HG03460 (cell line): ENCODE measurements around the gene NCR1.
"Not testable (repeated sequence)": the region's sequence is repeated elsewhere in the genome, so short reads cannot be mapped to it uniquely, and the experiment has no call there.

ENCODE experiments used
- ATAC-seq: cut with Tn5 transposase; IDR thresholded peaks from one replicate; pipeline ENCODE4 v1.9.1; 2021; ENCODE audit not compliant: unreplicated experiment

NCR1 gene, protein sequence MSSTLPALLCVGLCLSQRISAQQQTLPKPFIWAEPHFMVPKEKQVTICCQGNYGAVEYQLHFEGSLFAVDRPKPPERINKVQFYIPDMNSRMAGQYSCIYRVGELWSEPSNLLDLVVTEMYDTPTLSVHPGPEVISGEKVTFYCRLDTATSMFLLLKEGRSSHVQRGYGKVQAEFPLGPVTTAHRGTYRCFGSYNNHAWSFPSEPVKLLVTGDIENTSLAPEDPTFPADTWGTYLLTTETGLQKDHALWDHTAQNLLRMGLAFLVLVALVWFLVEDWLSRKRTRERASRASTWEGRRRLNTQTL

GRCh38 chr19:54905803-54906511, at the start of gene NCR1:
NCR1 (plus strand) TSS chr19:54906148; CDS start chr19:54906188, 40 bp downstream.
- no peak for ATAC-seq

- not testable (repeated sequence) for ATAC-seq
Observed at GRCh38 chr19:54858476-54858875, 47.5 kb upstream of the NCR1 start.

DNA sequence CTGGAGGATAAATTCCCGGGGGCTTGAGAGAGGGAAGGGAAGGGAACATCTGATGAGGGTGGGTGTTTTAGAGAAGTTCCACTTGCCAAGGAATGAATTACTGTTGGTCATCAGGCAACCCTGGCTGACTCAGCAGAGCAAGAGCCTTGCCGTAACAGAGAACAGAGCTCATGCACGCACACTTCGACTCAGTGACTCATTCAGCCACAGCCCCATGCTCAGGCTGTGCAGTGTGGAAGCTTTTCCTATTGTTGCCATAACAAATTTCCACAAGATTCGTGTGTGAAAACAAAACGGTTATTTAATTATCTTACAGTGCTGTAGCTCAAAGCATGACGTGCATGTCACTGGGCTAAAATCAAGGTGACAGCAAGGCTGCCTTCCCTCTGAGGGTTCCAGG, 46.5 kb upstream of the NCR1 start:
- not testable (repeated sequence) for ATAC-seq

DNA sequence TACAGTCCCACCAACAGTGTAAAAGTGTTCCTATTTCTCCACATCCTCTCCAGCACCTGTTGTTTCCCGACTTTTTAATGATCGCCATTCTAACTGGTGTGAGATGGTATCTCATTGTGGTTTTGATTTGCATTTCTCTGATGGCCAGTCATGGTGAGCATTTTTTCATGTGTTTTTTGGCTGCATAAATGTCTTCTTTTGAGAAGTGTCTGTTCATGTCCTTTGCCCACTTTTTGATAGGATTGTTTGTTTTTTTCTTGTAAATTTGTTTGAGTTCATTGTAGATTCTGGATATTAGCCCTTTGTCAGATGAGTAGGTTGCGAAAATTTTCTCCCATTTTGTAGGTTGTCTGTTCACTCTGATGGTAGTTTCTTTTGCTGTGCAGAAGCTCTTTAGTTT, 42.5 kb upstream of the NCR1 start:
- not testable (repeated sequence) for ATAC-seq

- ATAC-seq: no peak
Observed at GRCh38 chr19:54871696-54872095, 34.3 kb upstream of the NCR1 start.

- ATAC-seq: no peak
Observed at GRCh38 chr19:54873990-54874389, 32.0 kb upstream of the NCR1 start, which contains the start of gene FCAR. FCAR (plus strand) TSS chr19:54874235; CDS start chr19:54874290, 55 bp downstream.

- ATAC-seq: no peak
Observed at GRCh38 chr19:54875506-54875905, 30.4 kb upstream of the NCR1 start.

- ATAC-seq: no peak
Observed at GRCh38 chr19:54877471-54877870, 28.5 kb upstream of the NCR1 start.

GRCh38 chr19:54881884-54882283, 24.1 kb upstream of the NCR1 start:
- ATAC-seq: no peak

DNA sequence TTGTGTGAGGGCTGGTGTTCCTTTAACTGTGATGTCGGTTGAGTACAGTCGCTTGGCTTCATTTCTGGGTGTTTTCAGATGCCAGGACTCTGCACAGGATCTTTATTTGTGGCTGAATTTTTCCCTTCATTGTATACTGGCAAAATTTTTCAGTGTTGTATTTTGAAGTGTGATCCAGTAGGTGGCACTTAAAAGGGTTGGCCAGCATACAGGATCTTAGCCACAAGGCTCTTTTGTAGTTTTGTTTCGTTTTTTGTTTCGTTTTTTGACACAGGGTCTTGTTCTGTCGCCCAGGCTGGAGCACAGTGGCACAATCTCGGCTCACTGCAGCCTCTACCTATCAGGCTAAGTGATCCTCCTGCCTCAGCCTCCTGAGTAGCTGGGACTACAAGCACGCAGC, 23.2 kb upstream of the NCR1 start:
- ATAC-seq: no peak

GRCh38 chr19:54883228-54883627, 22.7 kb upstream of the NCR1 start:
- ATAC-seq: no peak

DNA sequence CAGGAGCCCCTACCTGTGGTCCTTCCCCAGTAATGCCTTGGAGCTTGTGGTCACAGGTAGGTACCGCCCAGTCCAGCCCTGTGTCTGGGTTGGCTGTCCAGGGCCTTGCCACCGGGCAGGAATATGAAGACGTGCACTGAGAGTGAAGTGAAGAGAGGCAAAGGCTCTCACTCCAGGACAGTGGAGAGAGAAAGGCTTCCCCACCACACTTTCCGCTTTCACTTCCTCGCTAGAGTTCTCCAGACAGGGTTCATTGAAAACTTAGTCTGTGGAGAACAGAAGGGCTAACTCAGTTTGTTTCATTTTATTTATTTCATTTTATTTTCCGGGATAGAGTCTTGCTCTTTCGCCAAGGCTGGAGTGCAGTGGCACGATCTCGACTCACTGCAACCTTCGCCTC, 17.7 kb upstream of the NCR1 start:
- ATAC-seq: no peak

DNA sequence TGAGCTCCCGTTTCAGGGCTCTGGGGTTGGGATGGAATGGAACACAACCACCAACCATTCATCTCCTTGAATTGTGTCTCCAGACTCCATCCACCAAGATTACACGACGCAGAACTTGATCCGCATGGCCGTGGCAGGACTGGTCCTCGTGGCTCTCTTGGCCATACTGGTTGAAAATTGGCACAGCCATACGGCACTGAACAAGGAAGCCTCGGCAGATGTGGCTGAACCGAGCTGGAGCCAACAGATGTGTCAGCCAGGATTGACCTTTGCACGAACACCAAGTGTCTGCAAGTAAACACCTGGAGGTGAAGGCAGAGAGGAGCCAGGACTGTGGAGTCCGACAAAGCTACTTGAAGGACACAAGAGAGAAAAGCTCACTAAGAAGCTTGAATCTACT, 16.4 kb upstream of the NCR1 start:
- no peak for ATAC-seq

DNA sequence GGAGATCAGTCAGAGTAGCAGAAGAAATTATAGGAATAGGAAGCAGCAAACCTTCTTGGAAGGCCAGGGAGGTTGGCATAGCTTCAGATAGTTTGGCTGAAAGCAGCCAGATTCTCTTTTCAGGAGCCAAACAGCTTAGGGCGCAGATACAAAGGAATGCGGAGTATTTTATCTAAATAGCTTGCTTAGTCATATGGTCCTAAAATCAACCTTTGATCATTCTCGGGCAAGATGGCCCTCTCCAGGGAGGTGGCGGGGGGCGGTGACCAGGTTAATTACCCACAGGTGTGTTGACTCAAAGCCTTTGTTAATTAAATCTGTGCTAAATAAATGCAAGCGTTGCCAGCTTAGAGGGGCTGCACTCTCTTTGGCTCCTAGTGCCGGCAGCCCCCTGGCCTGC, 12.5 kb upstream of the NCR1 start:
- ATAC-seq: no peak

DNA sequence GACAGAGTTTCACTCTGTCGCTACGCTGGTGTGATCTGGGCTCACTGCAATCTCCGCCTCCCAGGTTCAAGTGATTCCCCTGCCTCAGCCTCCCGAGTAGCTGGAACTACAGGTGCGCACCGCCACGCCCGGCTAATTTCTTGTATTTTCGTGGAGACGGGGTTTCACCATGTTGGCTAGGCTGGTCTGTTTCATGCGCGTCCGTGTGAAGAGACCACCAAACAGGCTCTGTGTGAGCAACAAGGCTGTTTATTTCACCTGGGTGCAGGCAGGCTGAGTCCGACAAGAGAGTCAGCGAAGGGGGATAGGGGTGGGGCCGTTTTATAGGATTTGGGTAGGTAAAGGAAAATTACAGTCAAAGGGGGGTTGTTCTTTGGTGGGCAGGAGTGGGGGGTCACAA, 11.8 kb upstream of the NCR1 start:
- ATAC-seq: not testable (repeated sequence)

DNA sequence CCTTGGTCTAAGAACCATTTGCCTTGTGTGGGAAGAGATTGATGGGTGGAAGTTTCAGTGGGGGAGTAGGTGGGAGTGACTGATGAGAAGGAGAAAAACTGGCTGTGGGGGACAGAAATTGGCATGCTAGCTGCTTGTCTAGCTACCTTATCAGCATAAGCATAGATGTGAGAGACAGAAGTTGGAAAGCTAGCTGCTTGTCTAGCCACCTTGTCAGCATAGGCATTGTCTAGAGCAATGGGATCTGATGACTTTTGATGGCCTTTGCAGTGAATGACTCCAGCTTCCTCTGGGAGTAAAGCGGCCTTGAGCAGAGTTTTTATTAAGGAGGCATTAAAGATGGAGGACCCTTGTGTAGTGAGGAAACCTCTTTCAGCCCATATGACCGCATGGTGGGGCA, 9.9 kb upstream of the NCR1 start:
- ATAC-seq: no peak

DNA sequence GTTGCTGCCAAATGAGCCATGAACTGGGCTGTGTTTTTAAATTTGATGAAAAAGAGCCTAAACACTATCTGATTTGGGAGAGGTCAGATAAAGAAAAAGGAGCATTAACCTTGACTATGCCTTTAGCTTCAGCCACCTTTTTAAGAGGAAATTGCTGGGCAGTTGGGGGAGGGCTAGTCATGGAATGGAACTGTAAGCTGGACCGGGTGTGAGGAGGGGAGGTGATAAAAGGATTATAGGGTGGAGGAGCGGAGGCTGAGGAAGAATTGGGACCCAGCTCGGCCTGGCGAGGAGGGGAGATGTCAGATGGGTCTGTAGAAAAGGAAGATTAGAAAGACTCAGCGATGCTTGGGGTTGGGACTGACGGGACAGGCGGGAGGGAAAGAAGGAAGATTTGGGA, 7.3 kb upstream of the NCR1 start:
- not testable (repeated sequence) for ATAC-seq

GRCh38 chr19:54899646-54900045, 6.3 kb upstream of the NCR1 start:
- ATAC-seq: not testable (repeated sequence)

DNA sequence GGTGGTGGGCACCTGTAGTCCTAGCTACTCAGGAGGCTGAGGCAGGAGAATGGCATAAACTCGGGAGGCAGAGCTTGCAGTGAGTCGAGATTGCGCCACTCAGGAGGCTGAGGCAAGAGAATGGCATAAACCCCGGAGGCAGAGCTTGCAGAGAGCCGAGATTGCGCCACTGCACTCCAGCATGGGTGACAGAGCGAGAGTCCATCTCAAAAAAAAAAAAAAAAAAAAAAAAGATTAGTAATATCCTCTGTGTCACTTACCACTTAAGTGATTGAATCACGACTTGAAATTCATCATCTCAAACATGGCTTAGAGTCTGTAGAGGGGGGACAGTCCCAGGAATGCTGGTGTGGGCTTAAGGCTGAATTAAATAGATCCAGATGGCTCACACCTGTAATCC, 4.8 kb upstream of the NCR1 start:
- ATAC-seq: not testable (repeated sequence)

DNA sequence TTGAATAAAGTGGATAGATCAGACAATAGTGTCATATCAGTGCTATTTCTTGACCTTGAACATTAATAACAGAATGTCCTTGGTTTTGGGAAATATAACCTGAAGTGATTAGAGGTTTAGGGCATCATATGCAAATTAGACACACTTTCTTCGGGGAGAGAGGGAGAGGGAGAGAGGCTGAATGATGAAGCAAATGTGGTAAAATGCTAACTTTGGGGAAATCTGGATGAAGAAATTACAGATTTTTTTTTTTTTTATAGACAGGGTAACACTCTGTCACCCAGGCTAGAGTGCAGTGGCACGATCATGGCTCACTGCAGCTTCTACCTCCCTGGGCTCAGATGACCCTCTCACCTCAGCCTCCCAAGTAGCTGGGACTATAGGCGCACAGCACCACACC, 3.9 kb upstream of the NCR1 start:
- ATAC-seq: no peak

DNA sequence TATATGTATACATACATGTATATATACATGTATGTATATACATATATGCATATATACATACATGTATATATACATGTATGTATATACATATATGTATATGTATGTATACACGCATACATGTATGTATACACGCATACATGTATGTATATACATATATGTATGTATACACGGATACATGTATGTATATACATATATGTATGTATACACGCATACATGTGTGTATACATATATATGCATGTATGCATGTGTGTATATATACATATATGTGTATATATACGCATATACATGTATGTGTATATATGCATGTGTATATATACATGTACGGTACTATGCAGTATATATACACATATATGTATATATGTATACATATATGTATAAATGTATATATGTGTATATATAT, 2.6 kb upstream of the NCR1 start:
- ATAC-seq: no peak

- not testable (repeated sequence) for ATAC-seq
Observed at GRCh38 chr19:54904261-54904660, 1.7 kb upstream of the NCR1 start.

DNA sequence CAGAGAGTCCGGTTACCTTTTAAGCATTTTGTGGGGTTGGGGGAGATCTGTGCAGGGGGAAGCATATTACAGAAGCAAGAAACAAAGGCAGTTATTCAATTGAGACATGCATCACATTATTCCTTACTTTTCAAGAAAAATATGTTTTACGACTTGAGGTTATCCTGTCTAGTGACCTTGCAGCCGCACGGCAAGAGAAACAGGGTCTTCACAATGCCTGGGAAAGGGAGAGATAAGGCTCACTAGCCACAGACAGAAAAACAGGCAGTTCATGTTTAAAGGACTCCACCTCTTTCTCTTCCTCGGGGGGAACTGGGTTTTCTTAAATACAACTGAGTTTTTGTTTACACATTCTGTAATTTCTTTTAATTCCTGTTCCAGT, 536 bp upstream of the NCR1 start:
- no peak for ATAC-seq
